ENCODE results near the gene ITPRID2.

Gene ITPRID2

DNA sequence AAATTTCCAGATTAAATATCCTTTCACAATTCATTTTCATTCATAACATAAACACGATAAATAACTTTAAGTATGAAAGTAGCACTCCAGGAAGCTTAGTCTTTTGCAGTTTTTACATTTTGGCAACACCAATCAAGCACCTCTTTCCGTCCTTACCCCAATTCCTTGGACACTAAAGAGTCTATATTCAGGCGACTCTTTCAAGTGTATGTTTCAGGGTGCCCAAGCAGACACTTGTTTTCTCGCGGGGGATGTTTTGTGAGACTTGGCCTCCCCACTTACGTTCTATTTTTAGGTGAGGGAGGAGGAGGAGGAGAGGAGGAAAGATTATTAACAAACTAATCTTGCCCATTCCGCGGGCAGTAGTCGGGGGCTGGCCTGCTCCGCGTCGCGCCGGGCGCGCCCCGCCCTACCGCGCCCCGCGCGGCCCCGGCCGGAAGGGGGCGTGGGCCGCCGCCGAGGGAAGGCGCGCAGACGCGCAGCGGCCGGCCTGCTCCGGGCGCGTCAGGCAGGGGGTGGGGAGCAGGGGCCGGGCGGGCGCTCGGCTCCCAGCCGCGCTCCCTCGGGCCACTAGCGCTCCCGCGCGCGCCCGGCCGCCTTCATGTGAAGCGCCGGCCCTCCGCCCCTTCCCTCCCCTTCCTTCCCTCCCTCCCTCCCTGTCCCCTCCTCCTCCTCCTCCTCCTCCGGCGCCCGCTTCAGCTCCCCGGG, at the start of gene ITPRID2:
Gene ITPRID2 (plus strand): TSS at position 473 of the 708 bp plus-strand sequence. CDS start 337 bp downstream, outside the sequence.
- peak; percentile 29 for DNase-seq (ENCODE audit: low read depth, low spot score)

- DNase-seq (ENCODE audit: low read depth, low spot score): no peak
These were observed 46.8 kb upstream of the ITPRID2 start for GRCh38 chr2:181844551-181845290.

DNA sequence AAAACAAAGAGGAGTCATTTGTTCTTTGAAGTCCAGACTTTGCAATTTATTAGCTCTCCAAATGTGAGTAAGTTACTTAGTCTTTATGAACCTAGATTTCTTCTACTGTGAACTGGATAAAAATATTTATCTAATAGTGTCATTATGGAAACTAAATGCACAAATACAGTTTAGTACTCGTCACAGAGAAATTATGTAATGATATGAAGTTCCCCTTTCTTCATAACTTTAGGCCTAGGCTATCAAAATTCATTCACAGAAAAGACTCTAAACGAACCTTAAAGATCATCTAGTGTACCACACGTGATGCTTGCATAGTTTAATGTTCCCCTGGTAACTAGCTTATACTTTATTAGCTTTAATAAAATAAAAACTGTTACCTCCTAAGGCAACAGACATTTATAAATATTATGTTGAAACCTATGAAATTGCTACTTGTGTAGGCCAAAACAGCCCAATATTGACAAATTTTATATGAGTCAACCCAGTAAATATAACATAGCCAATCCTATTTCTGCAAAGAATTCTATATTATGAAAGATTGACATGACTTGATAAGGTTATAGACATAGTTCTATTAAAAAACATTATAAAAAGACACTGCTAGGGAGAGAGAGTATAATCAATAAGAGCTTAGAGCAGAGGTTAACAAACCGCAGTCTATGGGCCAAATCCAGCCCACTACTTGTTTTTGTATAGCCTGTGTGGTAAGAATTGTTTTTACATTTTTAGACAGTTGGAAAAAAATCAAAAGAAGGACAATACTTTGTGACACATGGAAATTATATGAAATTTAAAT, 44.9 kb upstream of the ITPRID2 start:
- DNase-seq (ENCODE audit: low read depth, low spot score): no peak

- DNase-seq (ENCODE audit: low read depth, low spot score): no peak
These were observed 44.4 kb upstream of the ITPRID2 start for GRCh38 chr2:181847198-181847556.

DNA sequence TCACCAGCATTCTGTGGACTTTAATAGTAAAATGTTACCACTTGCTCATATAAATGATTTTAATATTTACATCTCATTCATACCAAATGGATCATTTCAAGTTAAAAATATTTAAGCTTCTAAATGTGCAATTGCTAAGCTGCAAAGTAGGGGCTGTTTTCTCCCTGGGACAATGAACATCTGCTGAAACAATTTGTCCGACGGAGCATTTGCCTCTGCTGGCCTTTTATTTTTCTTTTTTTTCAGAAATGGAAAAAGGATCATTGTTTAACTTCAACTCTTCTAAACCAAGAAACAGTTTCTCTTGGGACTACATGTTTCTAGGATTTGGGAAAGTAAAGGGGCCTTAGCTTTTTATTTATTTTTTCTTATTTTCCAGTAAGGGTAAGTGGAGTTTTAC, 43.8 kb upstream of the ITPRID2 start:
- DNase-seq (ENCODE audit: low read depth, low spot score): no peak

- DNase-seq (ENCODE audit: low read depth, low spot score): no peak
These were observed 43.2 kb upstream of the ITPRID2 start for GRCh38 chr2:181848261-181848886.

DNA sequence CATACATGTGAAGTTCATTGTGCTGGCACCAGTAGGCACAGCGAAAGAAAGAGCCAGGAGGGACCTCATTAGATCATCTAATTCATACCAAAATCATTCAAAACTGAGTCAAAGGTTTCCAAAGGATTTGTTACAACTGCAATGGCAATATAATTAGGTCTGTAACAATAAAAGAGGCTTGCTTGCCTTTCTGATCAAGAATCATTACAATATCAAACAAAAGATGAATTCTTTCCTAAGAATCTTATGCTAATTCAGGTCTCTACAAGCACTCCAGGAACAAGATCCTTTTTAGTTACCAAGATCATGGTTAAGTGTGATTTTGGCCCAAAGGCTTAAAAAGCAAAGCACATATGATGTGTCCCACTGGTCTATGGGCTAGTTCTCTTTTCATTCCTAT, 41.9 kb upstream of the ITPRID2 start:
- DNase-seq (ENCODE audit: low read depth, low spot score): no peak

- no peak for DNase-seq (ENCODE audit: low read depth, low spot score)
These were observed 40.5 kb upstream of the ITPRID2 start for GRCh38 chr2:181850936-181851560.

DNA sequence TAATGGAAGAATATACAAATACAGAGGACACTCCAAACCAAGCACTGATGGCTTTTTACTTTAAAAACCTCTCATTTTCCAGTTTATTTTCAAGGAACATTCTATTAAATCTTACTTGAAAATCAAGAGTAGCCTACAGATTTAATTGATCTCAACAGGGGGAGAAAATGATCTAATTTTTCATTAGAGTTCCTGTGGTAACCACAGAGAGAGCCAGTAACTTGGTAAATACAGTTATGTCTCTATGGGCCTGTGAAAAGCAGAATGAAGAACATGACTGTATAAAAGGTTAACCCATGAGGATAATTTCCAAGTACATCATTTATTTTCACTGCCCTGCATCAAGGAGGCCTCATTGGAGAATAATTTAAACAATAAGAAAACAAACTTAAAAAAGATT, 39.8 kb upstream of the ITPRID2 start:
- DNase-seq (ENCODE audit: low read depth, low spot score): no peak

DNA sequence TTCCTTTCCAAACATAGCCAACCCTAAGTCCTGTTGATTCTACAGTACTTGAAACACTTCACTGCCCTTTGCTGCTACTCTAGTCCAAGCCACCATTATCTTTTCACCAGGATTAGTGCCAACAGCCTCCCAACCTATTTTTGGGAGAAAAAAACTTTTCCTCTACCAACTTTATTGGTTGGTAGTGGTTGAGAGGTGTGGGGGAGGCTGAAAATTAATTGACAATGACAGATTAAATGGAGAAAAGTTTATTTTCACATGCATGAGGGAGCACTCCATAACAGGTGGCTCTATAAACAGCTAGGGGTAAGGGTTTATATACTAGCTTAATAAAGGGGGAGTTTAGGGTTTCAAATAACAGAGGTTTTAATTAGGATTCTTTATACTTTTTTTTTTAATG, 37.8 kb upstream of the ITPRID2 start:
- DNase-seq (ENCODE audit: low read depth, low spot score): no peak

- DNase-seq (ENCODE audit: low read depth, low spot score): no peak
These were observed 34.0 kb upstream of the ITPRID2 start for GRCh38 chr2:181857483-181857882.

DNA sequence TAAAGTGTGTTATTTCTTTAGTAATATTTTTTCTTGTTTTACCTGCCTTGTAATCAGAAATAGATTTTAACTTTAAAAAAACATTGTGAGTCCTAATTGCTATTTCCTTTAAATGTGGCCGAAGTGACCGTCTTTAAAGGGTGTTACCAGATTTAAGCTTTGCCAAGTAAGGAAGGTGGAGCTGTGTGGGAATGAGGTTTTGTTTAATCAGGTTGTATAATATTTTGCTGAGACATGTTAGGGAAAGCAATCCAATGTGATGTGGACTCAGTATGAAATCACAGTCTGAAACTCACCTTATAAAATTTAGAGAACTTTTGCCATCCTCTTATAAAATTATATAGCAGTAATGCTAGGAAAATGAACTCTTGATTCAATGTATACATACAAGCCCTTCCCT, 32.9 kb upstream of the ITPRID2 start:
- DNase-seq (ENCODE audit: low read depth, low spot score): no peak

GRCh38 chr2:181859123-181859522, 32.4 kb upstream of the ITPRID2 start:
- DNase-seq (ENCODE audit: low read depth, low spot score): no peak

- DNase-seq (ENCODE audit: low read depth, low spot score): no peak
These were observed 31.7 kb upstream of the ITPRID2 start for GRCh38 chr2:181859803-181860202.

DNA sequence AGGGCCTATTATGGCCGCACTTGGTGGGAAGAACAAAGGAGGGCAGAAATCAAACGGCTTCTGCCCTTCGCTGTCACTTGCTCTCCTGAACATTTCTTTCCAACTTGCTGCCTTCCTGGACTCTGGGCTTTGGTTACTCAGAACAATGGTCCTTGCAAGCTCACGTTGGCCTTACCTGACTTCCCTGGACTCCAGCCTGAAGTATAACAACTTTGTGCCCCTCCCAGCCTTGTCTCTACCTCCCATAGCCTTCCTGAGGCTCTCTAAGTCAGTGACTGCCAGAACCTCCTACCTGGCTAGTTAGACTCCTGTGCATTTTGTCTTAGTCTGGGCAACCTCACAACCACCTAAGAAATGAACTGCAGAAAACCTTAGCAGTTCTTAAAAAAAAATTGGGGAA, 30.2 kb upstream of the ITPRID2 start:
- no peak for DNase-seq (ENCODE audit: low read depth, low spot score)

DNA sequence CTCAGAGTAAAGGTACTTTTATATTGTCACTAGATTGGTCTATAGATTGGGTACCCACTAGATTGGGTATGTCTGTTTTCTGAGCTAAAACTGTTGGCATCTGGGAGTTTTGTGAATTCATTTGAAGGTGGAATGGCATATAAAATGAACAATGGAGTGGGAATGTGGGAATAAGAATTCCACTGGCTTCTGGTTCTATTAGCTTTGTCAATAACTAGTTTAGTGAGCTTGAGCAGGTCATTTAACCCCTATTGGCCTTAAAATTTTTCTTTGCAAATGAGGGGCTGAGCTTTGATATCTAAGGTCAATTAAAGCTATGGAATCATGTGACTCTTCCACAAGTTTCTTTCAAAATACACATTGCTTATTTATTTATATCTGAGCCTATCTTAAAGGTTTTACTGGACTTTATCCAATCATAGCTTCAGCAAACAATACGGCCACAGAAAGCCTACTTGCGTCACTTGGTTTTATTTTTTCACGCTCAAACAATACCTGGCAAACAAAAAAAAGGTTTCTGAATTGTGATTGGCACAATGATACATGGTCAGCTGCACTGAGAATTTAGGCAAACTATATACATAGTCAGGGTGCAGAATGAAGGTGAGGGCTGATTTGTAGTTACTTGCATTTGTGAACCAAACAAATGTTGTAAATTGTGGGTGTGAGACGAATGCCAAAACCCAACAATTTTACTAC, 28.8 kb upstream of the ITPRID2 start:
- DNase-seq (ENCODE audit: low read depth, low spot score): no peak

- no peak for DNase-seq (ENCODE audit: low read depth, low spot score)
These were observed 19.4 kb upstream of the ITPRID2 start for GRCh38 chr2:181872178-181872577.

GRCh38 chr2:181876614-181877063, 14.9 kb upstream of the ITPRID2 start:
- no peak for DNase-seq (ENCODE audit: low read depth, low spot score)

DNA sequence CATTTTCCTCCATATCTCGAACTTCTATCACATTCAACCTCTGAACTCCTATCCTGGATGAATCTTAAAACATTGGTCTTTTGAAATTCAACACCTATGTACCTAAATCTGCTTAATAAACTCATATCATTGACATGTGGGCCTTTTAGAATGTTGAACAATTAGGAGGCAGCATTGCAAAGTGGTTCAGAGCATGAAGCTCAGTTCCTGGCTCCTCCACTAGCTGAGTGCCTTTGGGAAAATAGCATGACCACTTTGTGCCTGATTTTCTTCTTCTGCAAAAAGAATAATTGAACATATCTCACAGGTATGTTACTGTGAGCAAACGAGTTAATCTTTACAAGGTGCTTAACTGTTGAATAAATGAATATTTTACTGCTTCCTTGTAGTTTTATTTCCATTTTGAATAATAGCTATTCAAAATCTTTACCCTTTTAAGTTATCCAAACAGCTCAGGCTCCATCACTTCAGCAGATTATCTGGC, 14.3 kb upstream of the ITPRID2 start:
- DNase-seq (ENCODE audit: low read depth, low spot score): no peak

GRCh38 chr2:181878448-181878847, 13.1 kb upstream of the ITPRID2 start:
- DNase-seq (ENCODE audit: low read depth, low spot score): no peak

DNA sequence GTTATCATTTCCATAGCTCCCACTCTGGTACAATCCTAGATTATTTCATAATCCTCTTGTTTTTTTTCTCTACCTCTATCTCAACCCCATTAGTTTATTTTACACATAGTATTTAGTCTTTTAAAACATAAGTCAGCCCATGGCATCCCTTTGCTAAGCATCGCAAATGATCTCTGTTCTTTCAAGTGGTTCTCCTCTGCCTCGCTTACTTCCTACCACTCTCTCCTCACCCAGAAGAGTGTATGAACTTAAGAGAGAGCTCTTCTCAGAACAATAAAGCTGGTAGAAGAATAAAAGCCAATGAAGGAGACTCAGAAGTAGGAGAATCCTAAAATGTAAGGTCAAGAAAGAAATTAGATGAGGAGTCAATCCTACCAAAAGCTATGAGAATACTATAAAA, 12.2 kb upstream of the ITPRID2 start:
- no peak for DNase-seq (ENCODE audit: low read depth, low spot score)
